Neutrophil (primary cell): Measurements from ENCODE around the gene CDC14B.

Experiments
- H3K27ac ChIP-seq: fragments of 200-600 bp; sonication (generic); 2 replicates; pipeline ENCODE4 v1.5.1; 2016; ENCODE audit warnings: mild to moderate bottlenecking, moderate library complexity
- H3K27me3 ChIP-seq: fragments of 200-600 bp; sonication (generic); 2 replicates; pipeline ENCODE4 v1.6.0; 2016; ENCODE audit warnings: mild to moderate bottlenecking
- H3K36me3 ChIP-seq: fragments of 200-600 bp; sonication (generic); 2 replicates; pipeline ENCODE4 v1.5.1; 2017
- H3K4me1 ChIP-seq, 2 experiments: fragments of 200-600 bp in 1 of 2; sonication (generic) in 1 of 2; 1 replicate in 1 of 2; 2 replicates in 1 of 2; pipeline versions ENCODE4 v1.5.1 to v1.6.1; 2013 to 2016; ENCODE audit warnings: low read depth in 1 of 2, low read length in 1 of 2, mild to moderate bottlenecking in 1 of 2, moderate library complexity in 1 of 2; ENCODE audit not compliant: control insufficient read depth in 1 of 2, insufficient read depth in 1 of 2
- H3K4me3 ChIP-seq, 2 experiments: fragments of 200-600 bp in 1 of 2; sonication (generic) in 1 of 2; 1 replicate in 1 of 2; 2 replicates in 1 of 2; pipeline ENCODE4 v1.5.1; 2013 to 2016; ENCODE audit warnings: low read depth in 1 of 2, low read length in 1 of 2, mild to moderate bottlenecking in 1 of 2, moderate library complexity in 1 of 2
- H3K9me3 ChIP-seq: fragments of 200-600 bp; sonication (generic); 2 replicates; pipeline ENCODE4 v1.5.1; 2016
- CTCF ChIP-seq: fragments of 200-600 bp; sonication (generic); IDR thresholded peaks from 2 replicates; pipeline ENCODE4 v1.5.1; 2016; ENCODE audit warnings: antibody characterized with exemption

The CDC14B gene

GRCh38 chr9:96467784-96468183 is 151.9 kb downstream of the CDC14B start:
- Histone ChIP-seq H3K9me3 (no peaks in the 10 kb centered on the region), H3K27me3 (no peaks in the 10 kb centered on the region), H3K27ac (no peak overlapping the region), H3K4me1 (no peaks in the 10 kb centered on the region), H3K36me3 (no peaks in the 10 kb centered on the region), H3K4me3 (no peak overlapping the region)
- no peak for TF ChIP-seq CTCF

- no peak for TF ChIP-seq CTCF
- Histone ChIP-seq H3K36me3 (no peaks in the 10 kb centered on the region), H3K4me3 (no peak overlapping the region), H3K4me1 (no peaks in the 10 kb centered on the region), H3K27me3 (peaks cover 12% of the 10 kb centered on the region), H3K27ac (no peak overlapping the region), H3K9me3 (no peaks in the 10 kb centered on the region)
Measured at GRCh38 chr9:96464426-96464825, 155.2 kb downstream of the CDC14B start.

GRCh38 chr9:96462541-96462940 is 157.1 kb downstream of the CDC14B start:
- H3K27ac ChIP-seq, result no peak overlapping the region
- TF ChIP-seq CTCF, result no peak
- H3K9me3 ChIP-seq, result no peaks in the 10 kb centered on the region
- no peaks in the 10 kb centered on the region for H3K4me1 ChIP-seq
- H3K36me3 ChIP-seq, result no peaks in the 10 kb centered on the region
- peaks cover 12% of the 10 kb centered on the region for H3K27me3 ChIP-seq
- no peak overlapping the region for H3K4me3 ChIP-seq

- Histone ChIP-seq H3K36me3 (no peaks in the 10 kb centered on the region), H3K27ac (no peak overlapping the region), H3K4me1 (no peaks in the 10 kb centered on the region), H3K9me3 (no peaks in the 10 kb centered on the region), H3K4me3 (no peak overlapping the region), H3K27me3 (peaks cover 12% of the 10 kb centered on the region)
- no peak for TF ChIP-seq CTCF
Measured at GRCh38 chr9:96461336-96461735, 158.3 kb downstream of the CDC14B start.

GRCh38 chr9:96460882-96461281 is 158.8 kb downstream of the CDC14B start:
- no peaks in the 10 kb centered on the region for H3K36me3 ChIP-seq
- TF ChIP-seq CTCF, result no peak
- peaks cover 12% of the 10 kb centered on the region for H3K27me3 ChIP-seq
- H3K4me1 ChIP-seq, result no peaks in the 10 kb centered on the region
- H3K4me3 ChIP-seq, result no peak overlapping the region
- no peaks in the 10 kb centered on the region for H3K9me3 ChIP-seq
- no peak overlapping the region for H3K27ac ChIP-seq

- H3K9me3 ChIP-seq, result no peaks in the 10 kb centered on the region
- H3K4me1 ChIP-seq, result no peaks in the 10 kb centered on the region
- H3K36me3 ChIP-seq, result no peaks in the 10 kb centered on the region
- H3K27ac ChIP-seq, result no peak overlapping the region
- H3K4me3 ChIP-seq, result no peak overlapping the region
- no peak for TF ChIP-seq CTCF
- H3K27me3 ChIP-seq, result peaks cover 12% of the 10 kb centered on the region
Measured at GRCh38 chr9:96460470-96460869, 159.2 kb downstream of the CDC14B start.
